A549 treated with CpdA at 1 μM for 4 hours (cell line): ENCODE measurements around the gene TSPYL4. TPM values are rescaled to one million over a fixed set of nuclear protein-coding genes. Genes with fewer than 3 reads are reported as not detected.

Experiments used
- total RNA-seq: library from RNA; stranded (reverse); fragments of 200-300 nt; extraction: Qiagen RNA extraction; gene quantifications from 5 replicates; pipeline ENCODE4 v1.2.3, GENCODE V29; 2022; ENCODE audit warnings: low read depth

Gene TSPYL4
- total RNA-seq: 2.4 to 3.5 TPM (median 3.1 TPM) in 5 replicates

DNA sequence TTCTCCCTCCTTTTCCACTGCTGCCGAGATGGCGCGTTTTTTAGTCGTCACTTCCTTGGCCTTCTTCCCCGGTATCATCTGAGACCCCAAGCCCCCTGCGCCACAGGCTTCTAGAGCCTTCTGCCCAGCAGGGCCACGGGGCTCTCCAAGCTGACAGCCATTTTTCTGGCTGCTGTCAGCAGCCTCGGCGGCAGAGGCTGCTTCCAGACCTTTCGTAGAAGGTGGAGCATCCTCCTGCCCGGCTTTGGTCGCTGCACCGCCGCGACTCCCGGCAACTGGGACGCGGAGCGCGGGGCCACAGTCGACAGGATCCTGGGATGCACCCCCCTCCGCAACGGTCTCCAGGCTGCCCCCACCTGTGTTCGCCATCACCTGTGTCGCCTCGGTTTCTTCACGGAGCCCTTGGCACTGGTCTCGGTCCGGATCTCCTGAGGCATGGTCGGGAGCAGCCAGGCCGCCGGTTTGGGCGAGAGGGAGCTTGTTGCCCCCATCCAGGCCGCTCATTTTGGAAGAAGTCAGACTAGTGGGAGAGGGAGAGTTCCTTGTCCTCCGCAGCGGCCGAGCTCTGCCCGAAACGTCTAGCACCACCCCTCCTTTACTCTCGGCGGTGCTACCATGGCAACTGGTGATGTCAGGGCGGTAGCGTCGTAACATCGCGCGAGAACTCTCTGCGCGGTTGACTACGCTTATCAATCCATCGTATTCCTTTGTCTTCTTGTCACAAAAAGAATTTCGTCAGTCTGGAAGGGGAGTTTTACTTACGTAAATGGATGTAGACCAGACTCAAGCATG lies at the start of gene TSPYL4:
Gene TSPYL4, minus strand, starts transcription at position 571 of the 792 bp plus-strand sequence. Its CDS starts 67 bp downstream, at position 504.

DNA sequence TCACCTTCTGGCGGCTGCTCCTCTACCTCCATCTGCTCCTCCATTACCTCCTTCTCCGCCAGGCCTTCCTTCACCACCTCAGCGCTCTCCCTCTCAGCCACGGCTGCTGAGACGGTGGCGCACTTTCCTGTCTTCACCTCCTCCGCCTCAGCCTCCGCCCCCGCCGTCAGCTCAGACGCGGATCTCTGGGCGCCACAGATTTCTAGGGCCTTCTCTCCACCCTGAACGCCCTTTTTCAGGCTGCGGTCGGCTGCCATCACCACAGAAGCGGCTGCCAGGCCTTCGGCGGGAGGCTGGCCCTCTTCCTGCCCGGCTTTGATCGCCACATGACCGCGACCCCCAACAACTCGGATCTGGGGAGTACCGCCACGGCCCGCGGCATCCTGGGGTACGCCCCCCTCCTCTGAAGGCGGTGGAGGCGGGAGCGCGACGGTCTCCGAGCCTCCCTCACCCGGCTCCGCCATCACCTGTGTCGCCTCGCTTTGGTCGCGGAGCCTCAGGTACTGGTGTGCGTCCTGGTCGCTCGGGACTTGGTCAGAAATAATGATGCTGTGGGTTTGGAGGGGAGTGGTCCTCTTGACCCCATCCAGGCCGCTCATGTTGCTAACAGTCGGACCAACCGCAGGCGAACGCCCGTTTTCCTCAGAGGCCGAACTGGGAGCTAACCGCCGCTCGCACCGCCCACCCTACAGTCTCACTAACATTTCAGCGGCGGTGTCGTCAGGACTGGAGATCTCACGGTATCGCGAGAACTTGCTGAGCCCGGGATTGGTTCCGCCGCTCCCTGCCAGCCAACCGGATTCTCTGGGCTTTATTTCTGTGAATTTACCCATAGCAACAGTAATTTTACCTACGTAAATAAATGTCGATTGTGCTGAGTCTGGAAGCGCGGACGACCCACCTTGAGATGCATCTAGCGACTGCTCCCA lies 25.6 kb upstream of the TSPYL4 start, which contains the start of gene TSPYL1:
Gene TSPYL1, minus strand, starts transcription at position 699 of the 929 bp plus-strand sequence. Its CDS starts 100 bp downstream, at position 599.

Other genes with a start within 250 kb of the TSPYL4 start
- gene FRK, start 193.2 kb downstream of the TSPYL4 start, total RNA-seq: 1.4 to 1.8 TPM (median 1.5 TPM) in 5 replicates
- gene NT5DC1, start 153.2 kb downstream of the TSPYL4 start, total RNA-seq: 20.8 to 32.9 TPM (median 29.1 TPM) in 5 replicates
- gene COL10A1, start 127.9 kb downstream of the TSPYL4 start, total RNA-seq: 0.02 TPM in 1 of 5 replicates, not detected in the others
- 27.8 to 34.7 TPM (median 29.4 TPM) in 5 replicates for gene TSPYL1, start 25.9 kb upstream of the TSPYL4 start, total RNA-seq
- 15.5 to 19.1 TPM (median 18.5 TPM) in 5 replicates for gene DSE, start 116.9 kb upstream of the TSPYL4 start, total RNA-seq
- not detected in 5 replicates for gene CALHM6, start 207.3 kb upstream of the TSPYL4 start, total RNA-seq